Stimulated activated CD4-positive, alpha-beta T cell treated with anti-CD3 and anti-CD28 coated beads, Interleukin-1b, Interleukin-23, amount 100 ng/mL, for 1 hour (primary cell): ENCODE results near the gene OR9A2.
"Not testable (repeated sequence)": the region's sequence is repeated elsewhere in the genome, so short reads cannot be mapped to it uniquely, and the experiment has no call there.

ENCODE experiments used
- DNase-seq, 2 donors: peaks; one replicate each; pipeline ENCODE4 v3.0.0-alpha.2; 2020; ENCODE audit warnings: low read depth in 2 of 2

Gene OR9A2

DNA sequence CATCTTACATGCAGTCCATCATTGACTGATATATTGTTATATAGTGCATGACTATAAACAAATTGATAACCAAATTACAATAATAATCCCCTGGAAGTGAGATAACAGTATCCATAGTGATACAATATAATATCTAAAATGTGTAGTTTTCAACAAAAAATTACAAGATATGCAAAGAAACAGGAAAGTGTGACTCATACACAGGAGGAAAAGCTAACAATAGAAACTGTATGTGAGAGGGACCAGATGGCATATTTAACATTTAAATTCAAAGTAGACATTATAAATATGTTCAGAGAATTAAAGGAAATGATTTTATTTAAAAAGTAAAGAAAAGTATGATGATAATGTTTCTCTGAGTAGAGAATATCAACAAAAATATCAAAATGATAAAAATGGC, 8.0 kb downstream of the OR9A2 start:
- no peak for DNase-seq

DNA sequence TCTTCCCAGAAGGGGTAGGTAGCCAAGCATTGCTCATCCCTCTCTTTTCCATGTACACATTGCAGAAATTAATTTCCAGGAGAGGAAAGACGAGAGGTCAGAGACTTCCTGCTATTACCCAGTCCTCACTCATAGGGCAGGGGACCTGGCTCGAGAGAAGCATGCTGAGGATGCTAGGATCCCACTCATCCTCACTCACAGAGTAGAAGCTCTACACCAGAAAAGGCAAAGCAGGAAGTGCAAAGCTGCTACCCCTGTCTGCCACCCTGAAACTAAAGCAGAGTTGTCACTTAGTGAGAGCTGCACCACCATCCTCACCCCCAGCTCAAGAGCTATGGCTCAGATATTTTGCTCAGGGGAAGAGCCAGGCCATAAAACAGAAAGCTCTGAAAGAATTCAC, 9.9 kb downstream of the OR9A2 start:
- DNase-seq: no peak

DNA sequence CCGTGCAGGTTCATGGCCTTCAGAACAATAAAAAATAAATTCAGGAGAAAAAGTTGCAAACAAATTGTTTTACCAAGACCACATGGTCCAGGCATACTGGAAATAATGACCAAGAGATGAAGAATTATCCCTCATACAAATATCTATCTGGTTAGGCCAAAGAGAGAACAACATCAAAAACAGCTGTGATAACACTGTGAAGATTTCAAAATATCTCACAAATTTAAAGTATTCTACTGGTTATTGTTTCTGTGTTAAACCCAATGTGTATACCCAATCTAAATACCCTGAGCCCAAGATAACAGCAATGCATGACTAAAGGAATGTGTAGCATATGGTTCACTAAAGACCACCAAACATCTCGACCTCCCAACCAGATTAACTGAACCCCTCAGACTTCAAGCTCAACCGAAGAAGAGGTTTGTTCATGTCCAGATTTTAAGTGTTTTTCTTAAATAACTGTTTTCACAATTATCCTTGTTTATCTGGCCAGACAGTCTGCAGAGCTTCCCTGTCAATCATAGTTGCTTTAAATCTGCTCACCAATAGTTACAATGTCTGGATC, 10.9 kb downstream of the OR9A2 start:
- DNase-seq: no peak

DNA sequence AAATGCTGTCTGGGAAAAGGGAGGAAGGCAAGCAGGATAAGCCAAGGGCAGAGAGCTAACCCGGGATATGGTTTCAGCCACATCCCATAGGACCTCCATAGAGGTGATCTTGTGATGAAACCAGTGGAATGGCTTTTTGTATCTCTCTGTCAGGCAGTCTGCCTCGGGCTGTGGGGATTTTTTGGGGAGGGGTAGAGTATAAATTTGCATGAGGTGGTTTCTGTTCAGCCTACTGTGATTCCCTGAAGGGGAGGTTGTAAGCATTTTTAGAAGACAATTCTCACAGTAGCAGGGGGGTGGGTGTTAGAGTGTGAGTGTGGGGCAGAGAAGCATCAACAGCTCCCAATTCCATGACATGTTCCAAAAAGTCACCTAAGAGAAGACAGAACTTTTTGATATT, 11.8 kb downstream of the OR9A2 start:
- no peak for DNase-seq

DNA sequence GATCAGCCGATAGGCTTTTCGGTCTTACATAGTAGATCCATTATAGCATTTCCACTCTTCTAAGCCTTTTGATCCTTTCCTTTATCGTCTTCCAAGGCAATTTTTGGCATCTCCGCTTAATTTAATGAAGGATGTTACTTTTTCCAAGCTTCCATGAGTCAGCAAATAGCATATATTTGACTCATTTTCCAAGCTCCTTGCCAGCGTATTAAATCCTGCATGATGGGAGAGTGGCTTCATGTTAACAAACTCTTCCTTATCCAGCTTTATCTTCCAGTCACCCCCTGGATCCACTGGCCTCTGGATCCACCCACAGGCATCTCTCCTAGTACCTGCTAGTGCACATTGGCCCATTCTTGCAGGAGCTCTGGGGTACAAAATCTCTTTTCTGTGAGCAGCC, 13.0 kb downstream of the OR9A2 start:
- no peak for DNase-seq

DNA sequence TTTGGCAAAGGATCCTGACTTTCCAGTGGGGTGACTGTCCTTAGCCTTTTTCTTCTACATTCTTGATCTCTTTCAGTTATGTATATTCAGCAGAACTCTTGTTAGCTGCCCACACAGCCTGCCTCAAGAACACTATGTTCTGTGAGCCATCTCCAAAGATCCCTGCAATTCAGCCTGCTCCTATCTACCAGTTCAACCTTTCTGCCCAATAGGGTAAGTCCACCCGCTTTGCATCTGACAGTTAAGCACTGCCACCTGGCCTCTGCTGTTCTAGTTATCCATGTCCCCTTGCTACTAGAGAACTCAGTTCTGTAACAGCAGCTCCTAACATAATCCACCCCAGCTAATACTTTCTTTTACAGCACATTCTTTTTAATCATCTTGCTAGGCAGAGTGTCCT, 13.5 kb downstream of the OR9A2 start:
- DNase-seq: no peak

DNA sequence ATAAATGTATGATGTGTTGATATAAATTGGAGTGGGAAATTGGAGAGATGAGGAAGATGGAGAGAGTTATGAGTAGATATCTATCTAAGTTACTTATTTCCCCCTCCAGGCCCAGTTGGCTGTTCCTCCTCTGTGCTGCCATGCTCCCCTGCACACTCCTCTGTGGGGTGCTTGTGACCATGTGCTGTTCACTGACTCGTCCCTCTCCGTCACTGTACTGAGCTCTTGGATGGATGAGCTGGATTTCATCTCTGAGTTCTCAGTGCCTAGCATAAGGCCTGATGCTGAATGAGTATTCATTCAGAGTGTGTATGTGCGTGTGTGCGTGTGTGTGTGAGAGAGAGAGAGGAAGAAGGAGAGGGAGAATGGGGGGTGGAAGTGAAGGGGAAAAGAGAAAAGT, 14.5 kb downstream of the OR9A2 start:
- no peak for DNase-seq

DNA sequence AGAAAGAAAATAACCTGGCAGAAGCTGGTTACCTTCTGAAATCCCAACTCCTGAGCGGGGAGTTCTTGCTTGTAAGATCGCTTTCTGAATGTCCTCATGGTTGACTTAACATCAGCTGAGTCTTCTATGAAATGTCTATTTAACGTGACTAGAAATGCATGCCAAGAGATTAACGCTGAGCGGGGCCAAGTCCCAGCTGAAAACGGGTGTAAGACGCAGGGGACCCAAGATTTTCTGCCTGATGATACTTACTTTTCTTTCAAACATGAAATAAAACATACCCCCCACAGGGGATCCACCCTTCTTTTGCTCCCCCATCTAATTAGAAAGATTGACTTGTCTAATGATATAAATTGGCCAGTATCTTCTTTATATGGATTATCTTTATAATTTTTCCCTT, 14.9 kb downstream of the OR9A2 start:
- DNase-seq: no peak

DNA sequence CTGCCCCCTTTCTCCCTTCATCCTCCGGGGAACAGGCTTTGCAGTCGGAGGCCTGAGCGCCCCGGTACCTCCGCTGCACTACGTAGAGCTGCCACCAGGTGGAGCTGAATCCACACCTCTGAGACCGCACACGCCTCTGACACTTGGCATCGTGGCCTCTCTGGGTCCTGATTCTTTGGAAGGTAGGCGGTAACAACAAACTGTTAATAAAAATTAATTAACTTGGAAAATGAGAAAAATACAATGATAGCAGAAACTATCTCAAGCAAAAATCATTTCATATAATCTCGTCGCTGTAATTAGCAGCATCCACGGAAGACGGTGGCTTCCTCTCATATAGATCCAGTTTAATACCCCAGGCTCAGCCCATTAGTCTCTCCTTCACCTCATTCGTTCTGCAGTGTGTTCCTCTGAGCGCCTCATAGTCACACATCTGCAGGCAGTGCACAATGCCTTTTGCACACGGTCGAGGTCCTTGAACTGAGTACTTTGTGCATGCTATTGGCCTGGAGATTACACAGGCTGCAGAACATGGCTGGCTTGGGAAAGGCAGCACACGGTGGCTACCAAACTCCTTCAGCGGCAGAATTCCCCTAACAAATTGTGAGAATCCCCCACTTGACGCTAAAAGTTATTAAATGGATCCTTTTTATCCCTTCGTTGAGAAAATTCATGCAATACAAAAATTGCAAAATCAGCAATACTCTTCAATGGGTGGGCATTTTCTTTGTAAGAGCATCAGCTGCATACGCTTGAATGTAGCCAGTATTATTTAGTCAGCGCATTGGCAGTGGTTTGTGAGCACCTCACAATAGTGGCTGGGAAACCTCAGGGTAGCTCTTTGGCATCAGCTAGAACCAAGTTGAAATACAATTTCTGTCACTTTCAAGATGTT, 18.7 kb downstream of the OR9A2 start:
- peak; percentile 50 to 84 for DNase-seq

DNA sequence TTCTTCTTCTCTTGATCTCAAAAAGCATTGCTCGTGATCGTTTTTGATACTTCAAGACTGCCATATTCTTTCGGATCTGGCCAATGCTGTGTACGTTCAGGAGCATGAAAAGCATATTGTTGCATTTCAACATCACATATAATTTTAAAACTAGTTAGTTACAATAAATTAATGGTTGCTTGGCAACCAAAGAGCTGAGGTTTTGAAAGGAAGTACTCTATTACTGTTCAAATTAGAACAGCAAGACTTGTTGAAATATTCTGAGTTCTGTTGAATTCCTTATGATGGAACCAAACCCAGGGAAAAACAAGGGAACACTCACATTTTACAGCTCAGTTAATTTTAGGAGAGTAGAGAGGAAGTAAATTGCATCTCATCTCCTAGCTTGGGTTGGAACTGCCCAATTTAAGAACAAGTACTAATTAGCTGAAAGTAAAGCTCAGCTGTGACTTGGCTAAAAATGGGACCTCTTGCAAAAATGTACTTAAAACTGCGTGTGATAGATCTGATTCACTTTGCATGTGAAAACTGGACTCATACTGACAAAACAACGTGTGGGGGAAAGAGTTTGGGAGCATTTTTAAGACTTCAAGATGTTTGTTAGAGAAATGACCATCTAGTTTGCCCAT, 21.2 kb downstream of the OR9A2 start:
- no peak for DNase-seq

DNA sequence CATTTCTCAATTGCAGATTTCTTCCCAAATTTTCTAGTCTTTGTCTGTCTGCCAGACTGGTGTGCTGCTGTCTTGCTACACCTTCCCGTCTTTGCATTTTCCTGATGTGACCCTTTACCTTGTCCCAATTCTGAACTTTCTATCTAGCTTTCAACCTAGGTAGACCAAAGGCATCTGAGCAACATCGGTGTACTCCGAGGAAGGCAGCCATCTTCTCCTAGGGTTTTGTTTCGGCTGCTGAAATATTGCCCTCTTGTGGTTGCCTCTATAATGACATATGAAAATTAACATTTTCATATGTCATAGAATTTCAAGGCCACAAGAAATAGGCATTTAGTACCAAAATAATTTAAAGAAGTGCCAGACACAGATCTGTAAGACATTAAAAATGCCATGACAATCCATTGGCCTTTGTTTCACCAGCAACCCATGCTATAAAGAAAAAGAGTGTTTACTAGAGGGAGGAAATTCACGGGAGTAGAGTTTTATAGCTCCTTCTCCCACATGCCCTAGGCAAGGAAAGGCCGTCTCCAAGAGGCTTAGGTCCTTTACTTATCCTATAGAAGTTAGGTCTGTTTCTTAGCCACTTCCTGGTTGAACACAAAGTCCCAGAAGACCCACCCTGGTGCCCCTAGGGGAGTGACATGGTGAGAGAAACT, 23.4 kb downstream of the OR9A2 start:
- peak; percentile 8 to 18 for DNase-seq

DNA sequence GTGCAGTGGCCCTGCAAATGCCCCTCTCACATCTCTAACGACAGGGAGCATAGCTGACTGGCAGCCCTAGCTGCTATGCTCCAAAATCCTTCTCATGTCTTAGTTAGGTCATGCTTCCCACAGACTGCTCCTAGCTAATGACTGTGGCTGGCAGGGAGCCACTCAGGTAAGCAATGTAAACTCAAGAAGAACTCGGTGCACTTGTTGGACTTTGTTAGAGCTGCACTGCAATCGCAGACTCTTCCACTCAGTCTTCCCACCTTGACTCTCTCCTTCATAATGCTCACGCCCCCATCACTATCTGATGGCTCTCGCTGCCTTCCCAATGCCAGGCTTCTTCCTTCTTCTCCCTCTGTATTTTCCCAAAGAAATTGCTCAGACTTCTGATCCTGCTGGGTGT, 24.0 kb downstream of the OR9A2 start:
- DNase-seq: no peak

DNA sequence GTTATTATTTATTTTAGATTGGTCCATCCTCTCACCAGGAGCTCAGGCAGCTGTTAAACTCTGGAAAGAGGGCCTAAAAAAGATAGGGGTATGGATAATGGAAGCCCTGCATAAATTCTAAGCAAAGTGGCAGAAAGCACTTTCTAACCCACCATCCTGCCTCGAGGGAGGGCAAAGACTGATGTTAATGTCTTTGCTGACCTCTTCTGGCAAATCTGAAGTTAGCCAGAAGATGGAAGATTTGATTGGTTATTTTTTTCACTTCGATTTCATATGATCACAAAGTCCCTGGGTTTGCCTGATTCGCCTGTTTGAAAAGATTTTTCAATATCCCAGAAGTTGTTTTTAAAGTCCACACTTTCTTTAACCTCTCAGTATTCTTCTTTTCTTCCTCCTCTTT, 24.8 kb downstream of the OR9A2 start:
- no peak for DNase-seq

DNA sequence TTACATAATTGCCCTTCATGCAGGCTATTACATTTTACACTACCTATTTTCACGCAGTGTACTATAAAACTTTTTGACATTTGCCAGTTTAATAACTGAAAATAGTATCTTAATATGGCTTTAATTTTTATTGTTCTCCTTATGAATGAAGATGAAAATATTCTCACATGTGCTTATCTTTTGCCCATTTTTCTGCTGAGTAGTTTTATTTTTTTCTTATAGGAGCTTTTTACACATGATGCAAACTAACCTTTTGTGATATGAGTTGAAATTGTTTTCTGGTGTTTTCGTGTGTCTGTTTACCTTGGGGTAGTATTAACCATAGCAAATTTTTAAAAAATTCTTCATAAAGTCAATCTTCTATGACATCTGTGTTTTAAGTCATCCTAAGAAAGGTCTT, 26.3 kb downstream of the OR9A2 start:
- DNase-seq: no peak

DNA sequence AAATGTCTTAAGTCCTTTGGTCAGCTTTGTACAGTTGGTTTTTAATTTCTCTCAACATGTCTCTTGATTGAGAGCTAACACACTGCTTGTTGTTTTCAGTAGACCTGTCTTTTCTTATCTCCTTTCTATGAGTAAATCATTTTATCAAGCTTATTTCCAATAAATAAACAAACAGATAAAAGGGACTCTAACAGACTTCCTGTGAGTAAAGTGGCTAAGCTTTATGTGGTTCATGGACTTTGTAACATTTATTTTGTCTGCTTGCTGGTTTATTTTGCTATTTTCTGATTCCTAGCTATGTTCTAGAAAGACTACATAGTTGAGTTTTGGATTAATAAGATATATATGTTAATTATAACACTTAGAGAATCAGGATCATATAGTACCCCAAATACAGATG, 27.1 kb downstream of the OR9A2 start:
- DNase-seq: no peak

DNA sequence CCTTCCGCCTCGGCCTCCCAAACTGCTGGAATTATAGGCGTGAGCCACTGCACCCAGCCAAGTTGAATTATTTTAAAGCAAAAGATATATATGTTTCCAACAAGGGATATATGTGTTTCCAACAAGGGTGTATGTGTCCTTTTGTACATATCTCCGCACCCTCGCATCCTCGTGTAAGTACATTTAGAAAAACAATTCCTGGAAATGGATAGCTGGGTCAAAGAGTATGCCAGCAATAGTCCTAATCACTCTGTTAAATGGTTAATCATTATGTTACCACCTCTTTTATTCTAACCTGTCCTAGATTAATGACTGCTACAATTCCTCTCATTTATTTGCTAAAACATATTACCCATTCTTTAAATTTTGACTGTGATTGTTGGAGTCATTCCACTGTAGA, 28.0 kb downstream of the OR9A2 start:
- no peak for DNase-seq

DNA sequence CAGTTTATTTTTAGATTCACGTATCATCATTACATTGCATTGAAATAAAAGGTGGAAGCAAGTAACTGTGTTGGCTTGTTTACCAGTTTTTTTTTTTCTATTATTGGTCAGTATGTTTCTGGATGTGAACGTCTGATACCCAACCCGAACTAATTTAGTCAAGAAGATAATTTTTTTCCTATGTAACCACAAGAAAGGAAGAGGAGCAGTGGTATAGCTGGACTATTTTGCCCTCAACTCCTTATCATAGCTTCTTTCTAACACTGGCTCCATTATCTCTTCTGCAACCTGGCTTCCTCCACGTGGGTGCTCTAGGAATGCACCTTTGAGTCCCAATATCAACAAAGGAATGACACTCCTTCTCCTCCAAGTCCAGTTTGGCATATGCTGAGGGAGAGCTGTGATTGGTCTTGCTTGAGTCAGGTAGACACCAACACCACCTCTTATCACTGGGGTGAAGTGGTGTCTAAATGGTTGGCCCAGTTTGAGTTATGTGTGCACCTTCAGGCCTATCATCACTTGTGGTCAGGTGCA, 29.4 kb downstream of the OR9A2 start:
- DNase-seq: no peak

DNA sequence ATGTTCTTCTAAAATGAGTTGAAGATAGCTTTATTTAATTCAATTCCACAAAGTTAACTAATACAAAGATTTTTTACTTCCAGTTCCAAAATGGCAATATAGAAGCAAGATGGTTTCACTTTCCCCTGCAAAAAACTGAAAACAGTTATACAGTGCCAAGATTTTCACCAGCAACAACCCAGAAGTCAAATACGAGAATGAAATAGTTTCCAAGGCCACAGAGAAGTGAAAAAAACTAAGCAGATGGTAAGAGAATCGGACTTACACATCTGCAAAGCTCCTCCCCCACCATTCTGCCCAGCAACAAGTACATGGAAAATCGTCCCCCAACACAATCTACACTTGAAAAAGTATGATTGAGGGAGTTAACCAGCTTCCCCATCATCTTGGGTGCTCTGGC, 34.5 kb downstream of the OR9A2 start:
- no peak for DNase-seq

DNA sequence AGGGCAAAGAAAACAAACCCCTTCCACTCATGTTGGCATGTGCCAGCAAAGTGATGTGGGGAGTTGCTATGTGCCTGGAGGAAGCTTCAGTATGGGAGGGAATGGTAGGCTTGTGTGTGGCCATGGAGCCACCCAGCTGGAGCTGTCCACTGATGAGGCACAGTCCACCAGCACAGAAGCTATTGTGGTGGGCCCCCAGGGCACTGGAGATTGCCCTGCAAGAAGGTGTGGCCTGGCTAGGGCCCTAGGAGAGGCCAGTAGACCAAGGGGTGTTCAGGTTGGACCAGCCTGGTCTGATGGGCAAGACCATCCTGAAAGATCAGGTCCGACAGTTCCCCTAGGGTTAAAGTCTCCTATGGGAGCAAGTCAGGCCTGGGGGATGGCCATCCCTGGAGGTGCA, 42.6 kb downstream of the OR9A2 start:
- DNase-seq: no peak

DNA sequence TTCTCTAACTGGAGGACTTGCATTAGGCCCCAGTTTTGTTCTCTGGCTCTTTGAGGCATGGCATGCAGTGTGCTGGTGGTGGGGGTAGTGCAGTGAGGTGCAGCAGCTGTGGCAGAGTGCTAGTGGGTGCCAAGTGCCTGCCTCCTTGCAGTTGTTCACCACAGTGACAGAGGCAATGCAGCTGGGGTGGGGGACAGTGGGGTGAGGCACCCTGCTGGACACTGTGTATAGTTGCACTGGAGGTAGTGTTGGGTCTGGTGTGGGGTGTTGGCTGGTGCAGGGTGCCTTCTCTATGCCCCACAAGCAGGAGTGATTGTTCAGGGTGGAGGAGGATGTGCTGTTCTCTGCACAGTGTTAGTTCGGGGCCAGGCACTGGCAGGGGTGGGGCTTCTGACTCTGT, 43.1 kb downstream of the OR9A2 start:
- no peak for DNase-seq

DNA sequence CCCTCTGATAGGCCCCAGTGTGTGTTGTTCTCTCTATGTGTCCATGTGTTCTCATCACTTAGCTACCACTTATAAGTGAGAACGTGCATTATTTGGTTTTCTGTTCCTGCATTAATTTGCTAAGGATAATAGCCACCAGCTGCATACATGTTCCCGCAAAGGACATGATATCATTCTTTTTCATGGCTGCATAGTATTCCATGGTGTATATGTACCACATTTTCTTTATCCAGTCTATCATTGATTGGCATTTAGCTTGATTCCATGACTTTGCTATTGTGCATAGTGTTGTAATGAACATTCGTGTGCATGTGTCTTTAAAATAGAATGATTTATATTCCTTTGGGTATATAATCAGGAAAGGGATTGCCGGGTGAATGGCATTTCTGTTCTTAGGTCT, 48.5 kb downstream of the OR9A2 start:
- DNase-seq: not testable (repeated sequence)
